GM19397 (cell line): ENCODE results near the gene IFNA8.
"Not testable (repeated sequence)": the region's sequence is repeated elsewhere in the genome, so short reads cannot be mapped to it uniquely, and the experiment has no call there.

Experiments
- ATAC-seq: cut with Tn5 transposase; IDR thresholded peaks from one replicate; pipeline ENCODE4 v1.9.1; 2021; ENCODE audit warnings: mild to moderate bottlenecking, moderate library complexity; ENCODE audit not compliant: unreplicated experiment

Gene IFNA8

DNA sequence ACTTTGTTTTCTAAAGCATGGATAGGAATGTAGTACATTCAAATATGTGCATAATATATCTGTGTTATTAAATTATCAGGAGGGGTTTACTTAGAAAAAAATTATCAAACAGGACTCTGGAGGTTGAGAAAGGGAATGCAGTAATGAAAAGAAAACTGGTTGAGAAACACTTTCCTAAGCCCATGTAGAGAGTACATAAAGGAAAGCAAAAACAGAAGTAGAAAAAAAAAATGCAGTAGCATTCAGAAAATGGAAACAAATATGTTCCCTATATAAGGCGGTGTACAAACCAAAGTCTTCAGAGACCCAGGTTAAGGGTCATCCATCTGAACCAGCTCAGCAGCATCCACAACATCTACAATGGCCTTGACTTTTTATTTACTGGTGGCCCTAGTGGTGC is at the start of gene IFNA8:
IFNA8 (plus strand) TSS at position 301 of the 400 bp plus-strand sequence; CDS start at position 361, 60 bp downstream.
- ATAC-seq: no peak

DNA sequence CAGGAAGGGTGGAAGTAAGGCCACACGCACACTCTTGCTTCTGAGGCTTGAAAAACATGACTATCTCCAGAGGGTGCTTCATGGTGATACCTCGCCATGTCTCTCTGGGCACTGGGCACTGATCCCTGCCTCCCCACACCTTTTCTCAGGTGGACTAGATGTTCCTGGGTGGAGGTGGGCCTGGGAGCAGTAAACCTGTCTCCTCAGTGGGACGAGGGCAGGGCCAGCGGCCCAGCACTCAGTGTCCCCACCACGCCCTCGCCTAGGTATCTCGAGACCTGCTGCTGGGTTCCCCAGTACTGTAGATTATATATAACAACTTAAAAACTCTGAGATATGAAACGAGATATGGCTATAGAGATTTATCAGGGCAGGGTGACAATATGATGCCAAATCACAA is 46.6 kb upstream of the IFNA8 start:
- no peak for ATAC-seq

DNA sequence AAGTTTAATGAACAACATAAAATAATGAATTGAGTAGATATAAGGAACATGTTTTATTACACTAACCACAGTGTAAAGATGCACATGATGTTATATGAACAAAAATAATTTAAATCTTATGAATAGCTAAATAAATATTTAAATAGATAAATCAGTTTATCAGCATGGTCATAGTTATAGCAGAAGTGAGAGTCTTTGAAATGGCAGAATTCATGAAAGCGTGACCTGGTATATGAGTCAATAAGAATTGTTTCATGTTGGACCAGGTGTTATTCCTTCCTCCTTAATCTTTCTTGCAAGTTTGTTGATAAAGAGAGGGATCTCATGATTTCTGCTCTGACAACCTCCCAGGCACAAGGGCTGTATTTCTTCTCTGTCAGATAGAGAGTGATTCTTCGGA is 41.7 kb upstream of the IFNA8 start:
- ATAC-seq: not testable (repeated sequence)

DNA sequence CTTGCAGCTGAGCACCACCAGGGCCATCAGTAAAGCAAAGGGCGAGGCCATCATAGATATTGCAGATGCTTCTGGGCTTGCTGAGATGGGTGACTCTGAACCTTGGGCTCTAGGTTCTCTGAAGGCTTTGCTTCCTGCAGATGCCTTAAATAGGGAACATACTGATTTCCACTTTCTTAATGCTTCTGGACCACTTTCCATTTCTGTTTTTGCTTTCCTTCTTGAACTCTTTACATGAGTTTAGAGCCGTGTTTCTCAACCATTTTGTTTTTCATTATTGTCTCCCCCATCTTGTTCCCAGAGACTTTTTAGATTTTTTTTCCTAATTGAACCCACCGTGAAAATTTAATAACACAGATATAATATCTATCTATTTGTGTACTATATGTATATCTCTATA is 41.0 kb upstream of the IFNA8 start, which contains the start of gene IFNA13:
IFNA13 (minus strand) TSS at position 101 of the 400 bp plus-strand sequence; CDS start at position 54, 47 bp downstream.
- no peak for ATAC-seq

DNA sequence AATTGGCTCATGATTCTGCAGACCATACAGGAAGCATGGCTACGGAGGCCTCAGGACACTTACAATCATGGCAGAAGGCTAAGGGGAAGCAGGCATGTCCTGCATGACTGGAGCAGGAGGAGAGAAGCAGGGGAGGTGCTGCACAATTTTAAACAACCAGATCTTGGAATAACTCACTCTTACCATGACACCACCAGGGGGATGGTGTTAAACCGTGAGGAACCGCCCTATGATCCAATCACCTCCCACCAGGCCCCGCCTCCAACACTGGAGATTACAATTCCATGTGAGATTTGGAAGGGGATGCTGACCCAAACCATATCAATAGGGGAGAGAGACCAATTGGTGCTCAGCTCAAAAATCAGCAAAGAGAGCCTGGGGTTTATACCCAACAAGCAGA is 37.5 kb upstream of the IFNA8 start:
- not testable (repeated sequence) for ATAC-seq

DNA sequence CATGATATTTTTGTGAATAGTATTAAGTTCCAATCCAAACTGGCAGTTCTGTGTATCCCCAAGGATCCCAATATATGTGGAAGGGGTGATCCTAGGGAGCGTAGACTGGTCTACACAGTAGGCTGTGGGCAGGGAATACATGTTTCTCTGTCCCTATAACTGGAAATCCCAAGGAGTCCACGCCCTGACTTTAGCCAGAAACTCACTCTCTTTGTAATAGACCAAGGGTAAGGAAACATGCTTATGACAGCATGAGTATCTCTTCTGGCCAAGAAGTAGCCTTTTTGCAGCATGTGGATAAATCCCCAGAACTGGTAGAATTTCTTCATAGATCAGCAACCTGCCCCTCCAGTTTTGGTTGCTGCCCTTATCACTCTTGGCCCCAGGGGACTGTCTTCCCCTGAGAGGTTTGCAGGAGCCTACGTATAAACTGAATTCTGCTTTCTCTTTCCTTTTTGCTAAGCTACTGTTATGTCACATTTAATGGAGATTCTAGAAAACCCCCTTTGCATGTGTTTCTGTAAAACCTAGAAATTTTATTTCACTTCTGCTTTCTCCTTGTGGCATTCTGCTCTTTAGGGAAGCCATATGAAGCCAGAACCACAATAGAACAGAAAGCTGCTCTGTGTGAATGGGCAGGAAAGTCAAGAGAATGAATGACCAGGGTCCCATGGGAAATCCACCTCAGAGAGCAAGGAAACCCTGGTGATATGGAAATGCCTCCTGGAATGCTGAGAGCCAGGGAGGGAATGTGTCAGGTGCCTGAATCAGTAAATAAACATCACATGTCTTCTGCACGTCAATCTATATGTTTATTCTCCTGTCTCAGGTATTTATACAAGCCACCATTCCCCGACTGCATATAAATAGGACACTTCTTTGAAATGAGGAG is 27.2 kb upstream of the IFNA8 start:
- ATAC-seq: peak; percentile 95

DNA sequence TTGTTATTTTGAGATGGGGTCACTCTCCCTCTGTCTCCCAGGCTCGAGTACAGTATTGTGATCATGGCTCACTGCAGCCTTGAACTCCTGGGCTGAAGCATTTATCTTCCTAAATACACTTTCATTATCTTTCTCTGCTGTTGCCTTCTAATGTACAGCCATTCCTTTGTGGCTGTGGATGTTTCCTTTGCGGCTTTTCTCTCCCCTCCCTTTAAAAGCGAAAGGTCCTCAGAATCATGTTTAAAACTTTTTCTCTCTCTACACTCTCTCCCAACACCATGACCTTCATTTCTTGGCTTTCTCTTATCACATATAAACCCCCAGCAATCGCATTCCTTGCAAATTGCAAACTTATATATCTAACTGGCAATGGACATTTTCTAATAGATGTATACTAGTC is 25.3 kb upstream of the IFNA8 start:
- ATAC-seq: no peak

DNA sequence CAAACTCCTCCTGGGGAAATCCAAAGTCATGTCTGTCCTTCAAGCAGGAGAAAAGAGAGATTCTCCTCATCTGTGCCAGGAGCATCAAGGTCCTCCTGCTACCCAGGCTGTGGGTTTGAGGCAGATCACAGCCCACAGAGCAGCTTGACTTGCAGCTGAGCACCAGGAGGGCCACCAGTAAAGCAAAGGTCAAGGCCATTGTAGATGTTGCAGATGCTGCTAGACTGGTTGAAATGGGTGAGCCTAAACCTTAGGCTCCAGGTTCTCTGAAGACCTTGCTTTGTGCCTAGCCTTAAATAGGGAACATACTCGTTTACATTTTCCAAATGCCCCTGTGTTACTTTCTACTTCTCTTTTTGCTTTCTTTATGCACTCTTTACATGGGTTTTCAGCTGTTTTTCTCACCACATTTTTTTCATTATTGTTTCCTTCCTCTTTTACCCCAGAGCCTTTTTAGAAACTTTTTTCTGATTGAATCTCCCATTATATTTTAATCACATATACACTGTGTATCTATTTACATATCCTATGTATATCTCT is 23.7 kb upstream of the IFNA8 start, which contains the start of gene IFNA2:
IFNA2 (minus strand) TSS at position 268 of the 540 bp plus-strand sequence; CDS start at position 199, 69 bp downstream.
- ATAC-seq: no peak

DNA sequence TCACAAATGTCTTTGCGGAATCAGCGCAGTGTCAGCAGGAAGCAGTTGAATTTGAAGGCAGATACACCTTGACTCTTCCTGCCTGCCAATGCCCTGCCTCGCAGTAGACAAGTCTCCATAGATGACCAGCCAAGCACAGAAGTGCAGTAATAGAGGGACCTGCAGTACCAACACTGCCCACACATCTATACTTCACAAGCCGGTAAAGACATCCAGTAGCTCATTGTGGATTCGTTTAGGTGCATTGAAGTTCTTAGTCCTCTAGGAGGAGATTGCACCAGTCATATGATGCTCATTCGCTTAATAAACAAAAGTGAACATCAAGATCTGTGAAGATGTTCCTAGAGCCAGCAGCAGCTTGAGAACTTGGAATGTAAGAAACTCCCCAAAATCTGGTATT is 16.6 kb upstream of the IFNA8 start:
- ATAC-seq: peak; percentile 74

DNA sequence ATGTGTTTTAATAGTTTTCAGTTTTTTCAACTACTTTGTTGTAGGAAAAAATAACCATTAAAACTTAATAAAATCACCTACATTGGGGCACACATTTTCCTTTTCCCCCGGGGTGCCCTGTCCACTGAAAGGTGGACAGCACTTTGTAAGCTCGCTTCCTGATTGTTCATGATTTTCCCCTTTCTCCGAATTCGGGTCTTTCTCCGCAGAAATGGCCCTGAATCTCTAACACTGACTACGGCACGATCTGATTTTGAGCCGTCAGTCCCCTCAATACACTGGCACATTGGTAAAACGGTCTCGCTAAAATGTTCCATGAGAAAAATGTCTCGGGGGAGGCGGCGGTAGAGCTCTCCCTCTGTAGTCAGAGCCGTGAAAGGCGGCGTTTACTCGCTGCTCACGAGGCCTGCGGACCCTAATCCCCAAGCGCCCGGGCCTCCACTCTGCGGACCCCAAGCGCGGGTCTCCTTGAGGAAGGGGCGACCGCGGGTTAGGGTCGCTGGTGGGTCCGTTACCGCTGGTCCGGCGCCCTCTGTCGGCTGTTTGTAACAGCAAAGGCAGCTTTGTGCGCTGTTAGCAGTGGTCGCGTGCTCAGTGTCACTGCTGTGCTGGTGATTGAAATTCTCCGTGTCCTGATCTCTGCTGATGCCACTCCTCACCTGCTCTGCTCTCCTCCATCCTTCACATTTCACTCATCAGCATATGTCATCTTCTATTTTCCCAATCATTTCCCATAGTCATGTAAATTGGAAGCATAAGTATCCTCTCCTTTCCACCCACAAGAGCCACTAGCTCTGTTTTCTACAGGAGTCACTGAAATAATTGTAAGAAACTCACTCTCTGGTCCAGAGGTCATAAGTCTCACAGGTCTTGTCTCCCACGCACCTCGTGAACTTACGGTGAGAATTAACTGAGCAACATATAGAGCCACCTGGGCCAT is 12.9 kb upstream of the IFNA8 start:
- peak; percentile 67 for ATAC-seq

DNA sequence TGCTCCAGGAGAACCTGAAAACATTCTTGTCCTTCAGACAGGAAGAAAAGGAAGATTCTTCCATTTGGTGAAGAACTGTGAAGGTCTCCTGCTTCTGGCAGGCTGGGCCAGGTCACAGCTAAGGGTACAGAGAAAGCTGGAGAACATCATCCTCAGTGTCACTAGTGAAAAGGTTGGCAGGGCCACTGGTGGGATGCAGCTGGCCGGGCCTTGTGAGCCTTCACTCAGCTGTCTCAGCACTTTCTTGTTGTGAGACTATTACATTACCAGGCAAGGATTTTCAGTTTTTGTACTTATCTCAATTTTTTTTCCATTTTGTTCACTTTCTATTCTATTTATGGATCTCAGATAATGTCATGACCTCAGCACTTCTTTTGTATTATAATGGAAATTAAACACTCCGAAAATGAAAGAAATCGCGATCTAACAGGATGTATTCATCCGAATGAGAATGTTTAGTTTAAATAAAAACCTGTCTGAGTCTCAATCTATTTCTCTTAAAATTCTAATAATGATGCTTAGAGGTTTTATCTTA is 9.9 kb upstream of the IFNA8 start:
- ATAC-seq: no peak

DNA sequence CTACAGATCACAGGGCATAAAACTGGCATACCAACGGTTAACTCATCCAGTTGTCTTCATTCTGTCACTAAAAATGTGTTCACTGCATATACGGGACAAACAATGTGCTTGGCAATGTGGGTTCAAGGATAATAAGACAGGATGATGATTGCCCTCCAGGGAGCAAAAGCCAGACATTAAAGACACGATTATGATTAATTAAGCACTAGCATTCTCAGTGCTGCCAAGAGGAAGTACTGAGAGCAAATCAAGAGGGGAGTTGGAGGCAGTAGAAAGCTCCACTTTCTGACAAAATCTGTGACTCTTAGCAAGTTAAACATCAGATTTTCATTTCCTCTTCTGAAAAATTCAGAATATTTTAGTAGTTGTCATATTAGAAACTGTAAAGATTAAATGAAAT is 9.0 kb upstream of the IFNA8 start:
- ATAC-seq: no peak

DNA sequence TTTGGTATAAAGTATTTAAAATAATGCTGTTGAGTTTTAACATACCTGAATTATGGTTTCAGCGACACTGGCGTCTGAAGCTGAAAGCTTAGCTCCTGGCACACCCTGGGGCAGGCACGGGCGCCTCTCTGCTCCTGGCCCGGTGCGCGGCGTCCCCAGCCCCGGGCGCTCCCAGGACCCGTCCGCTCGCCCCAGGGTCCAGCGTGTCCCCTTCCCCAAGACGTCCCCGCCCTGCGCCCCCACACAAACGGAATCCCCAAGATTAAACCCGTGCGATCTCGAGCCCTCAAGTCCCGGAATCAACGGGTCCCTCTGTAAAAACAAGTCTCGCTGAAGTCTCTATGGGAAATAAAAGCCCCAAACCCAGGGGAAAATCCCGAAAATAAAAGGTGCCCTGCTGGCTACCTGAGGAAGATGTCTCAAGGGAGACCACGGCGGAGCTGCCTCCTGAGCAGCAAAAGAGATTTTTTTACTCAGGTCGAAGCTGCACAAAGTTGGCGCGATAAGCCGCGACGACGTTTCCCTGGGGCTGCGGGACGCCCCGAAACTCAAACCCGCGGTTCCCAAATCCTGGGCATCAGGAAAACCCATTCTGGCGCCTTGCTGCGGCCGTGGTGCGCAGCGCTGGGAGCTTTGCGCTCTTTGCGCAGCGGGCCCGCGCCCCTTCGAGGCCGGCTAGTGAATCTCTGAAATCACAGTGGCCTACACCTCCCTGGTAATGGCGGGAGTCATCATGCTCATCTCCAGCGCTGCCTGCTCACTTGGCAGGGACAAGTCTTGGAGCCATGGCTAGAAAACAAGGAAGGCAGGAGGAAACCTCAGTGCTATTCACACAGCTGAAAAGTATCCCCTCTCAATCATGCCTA is 6.3 kb upstream of the IFNA8 start:
- ATAC-seq: peak; percentile 69

DNA sequence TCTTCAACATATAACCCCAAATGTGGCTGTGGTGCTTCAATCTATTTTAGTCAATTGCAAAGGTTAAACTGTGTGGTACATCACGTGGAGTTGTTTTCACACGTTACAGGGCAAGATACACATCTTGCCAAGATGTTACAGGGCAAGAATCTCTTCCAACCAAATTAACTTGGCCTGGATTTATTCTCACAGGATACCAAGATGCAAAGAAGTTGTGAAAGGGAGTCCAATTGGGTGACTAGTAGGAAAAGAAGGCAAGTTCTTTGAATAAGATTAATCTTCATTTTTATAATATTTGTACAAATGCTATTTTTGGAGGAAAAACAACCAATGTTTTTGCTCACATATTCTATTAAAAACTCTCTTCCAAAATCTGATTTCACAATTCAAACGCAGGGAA is 4.8 kb upstream of the IFNA8 start:
- no peak for ATAC-seq

DNA sequence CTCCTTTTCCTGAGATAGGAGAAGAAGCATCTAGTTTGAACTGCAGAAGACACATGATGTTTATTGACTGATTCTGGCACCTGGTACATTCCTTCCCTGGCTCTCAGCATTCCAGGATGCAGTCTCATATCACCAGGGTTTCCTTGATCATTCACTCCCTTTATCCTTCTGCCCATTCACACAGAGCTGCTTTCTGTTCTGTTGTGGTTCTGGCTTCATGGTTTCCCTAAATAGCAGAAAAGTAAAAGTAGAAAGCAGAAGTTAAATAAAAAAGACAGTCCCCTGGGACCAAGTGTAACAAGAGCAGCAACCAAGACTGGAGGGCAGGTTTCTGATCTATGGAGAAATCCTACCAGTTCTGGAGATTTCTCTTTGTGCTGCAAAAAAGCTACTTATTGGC is 3.2 kb downstream of the IFNA8 start:
- ATAC-seq: no peak

DNA sequence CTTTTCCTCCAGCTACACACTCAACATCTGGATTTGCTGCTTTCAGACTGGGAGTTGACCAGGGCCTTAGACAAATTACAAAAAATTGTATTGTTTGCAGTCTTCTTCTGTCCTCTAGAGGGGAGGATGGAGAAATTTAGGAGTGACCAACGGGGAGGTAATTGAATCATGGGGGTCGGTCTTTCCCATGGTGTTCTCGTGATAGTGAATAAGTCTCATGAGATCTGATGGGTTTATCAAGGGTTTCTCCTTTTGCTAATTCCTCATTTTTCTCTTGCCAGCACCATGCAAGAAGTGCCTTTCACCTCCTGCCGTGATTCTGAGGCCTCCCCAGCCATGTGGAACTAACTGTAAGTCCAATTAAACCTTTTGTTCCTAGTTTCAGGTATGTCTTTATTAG is 4.2 kb downstream of the IFNA8 start:
- ATAC-seq: no peak

DNA sequence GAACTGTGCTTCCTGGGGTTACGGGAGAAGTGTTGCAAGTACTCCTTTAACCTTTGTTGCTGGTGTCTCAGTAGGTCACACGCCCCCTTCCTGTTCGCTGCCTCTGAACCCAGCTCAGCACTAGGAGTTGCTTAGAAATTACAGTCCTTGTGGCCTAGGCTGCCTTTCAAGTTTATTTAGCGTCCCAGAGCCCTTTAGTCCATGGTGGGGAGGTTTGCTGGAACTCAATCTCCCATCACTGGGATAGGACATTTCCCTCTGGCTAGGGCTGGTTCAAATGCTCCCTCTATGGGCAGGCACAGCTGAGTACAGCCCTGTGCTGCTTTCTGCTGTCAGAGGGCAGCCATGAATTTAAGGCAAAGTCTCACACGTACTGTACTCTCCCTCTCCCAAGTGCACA is 4.7 kb downstream of the IFNA8 start:
- ATAC-seq: no peak

DNA sequence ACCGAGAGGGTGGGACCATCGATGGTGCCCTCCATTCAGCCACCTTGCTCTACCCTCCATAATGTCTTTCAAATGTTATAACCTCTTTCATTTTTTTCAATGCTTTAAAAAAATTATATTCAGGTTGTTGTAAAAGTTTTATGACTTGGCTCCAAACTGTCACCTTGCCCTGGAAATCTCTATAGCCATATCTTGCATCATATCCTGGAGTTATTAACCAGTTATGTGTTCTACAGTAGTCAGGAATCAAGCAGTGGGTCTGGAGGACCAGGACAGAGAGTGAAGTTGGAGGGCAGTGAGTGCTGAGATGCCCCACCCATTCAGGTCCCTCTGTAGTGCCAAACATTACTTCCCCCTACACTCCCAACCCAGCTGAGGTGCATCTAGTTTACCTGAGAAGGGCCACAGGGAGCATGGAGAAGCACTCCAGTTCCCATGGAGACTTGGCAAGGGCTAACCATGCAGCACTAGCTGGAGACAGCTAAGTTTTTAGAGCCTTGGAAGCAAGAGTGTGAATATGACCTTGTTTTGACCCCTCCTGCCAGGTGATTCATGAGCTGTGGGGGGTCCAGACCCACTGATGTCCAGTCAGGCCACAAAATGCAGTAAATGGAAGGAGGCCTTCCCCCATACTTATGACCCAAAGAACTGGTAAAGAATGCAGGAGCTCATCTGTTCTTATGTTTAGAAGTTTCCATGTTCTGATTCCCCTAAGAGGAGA is 5.5 kb downstream of the IFNA8 start:
- no peak for ATAC-seq
